GM19452 (cell line): ENCODE data around the gene DOK7.
A peak's percentile ranks its signal among the peaks of the same experiment; 100 is the strongest.

Experiments used
- ATAC-seq: cut with Tn5 transposase; IDR thresholded peaks from one replicate; pipeline ENCODE4 v1.9.1; 2021; ENCODE audit not compliant: unreplicated experiment

Gene DOK7

DNA sequence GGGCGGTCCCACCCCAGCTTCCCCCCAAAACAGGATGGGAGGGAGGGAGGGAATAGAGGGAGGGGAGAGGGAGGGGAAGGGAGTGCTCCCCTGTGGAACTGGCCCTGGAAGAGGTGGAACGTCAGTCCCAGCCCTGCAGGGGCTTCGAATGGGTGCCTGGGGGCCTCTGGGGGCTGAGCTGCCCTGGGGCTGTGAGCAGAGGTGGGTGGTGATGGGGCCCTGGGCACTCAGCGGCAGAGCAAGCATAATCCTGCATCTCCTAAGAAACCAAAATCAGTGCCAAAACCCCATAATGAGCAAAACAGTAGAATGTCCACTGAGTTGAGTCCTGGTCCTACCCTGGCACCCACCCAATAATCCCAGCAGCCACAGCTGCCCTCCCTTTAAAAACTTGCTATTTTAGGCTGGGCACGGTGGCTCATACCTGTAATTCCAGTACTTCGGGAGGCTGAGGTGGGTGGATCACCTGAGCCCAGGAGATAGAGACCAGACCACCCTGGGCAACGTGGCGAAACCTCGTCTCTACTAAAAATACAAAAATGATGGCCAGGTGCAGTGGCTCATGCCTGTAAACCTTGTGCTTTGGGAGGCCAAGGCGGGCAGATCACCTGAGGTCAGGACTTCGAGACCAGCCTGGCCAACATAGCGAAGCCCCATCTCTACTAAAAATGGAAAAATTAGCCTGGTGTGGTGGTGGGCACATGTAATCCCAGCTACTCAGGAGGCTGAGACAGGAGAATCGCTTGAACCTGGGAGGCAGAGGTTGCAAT is 11.1 kb downstream of the DOK7 start:
- no peak for ATAC-seq

DNA sequence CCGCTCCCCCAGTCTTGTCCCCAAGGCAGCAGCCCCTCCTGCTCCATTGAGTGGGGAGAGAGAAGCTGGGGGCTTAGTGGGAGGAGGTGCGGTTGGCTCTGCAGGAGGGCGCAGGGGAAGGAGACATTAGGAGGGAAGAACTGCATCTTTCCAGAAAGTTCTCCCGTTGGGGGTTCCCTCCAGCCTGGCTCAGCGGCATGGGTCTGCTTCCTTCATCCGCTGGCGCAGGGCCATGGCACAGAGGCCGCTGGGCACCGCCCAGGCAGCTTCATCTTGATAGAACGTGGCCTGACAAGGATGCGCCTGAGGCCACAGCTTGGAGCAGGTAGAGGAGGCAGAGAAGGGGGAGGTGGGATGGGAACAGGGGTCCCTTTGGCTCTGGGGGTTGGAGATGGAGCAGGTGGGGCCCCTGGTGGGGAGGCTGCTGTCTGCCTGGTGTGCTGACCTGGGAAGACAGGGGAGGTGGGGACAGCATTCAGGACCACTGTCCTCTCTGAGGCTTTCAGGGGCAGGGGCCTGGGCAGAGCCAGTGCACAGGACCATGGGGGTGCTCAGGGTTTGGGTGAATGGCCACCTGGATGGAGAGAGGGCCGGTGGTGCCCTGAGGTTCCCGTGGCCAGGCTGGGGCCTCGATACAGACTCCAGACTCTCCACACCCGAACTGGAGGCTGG is 12.1 kb downstream of the DOK7 start:
- no peak for ATAC-seq

DNA sequence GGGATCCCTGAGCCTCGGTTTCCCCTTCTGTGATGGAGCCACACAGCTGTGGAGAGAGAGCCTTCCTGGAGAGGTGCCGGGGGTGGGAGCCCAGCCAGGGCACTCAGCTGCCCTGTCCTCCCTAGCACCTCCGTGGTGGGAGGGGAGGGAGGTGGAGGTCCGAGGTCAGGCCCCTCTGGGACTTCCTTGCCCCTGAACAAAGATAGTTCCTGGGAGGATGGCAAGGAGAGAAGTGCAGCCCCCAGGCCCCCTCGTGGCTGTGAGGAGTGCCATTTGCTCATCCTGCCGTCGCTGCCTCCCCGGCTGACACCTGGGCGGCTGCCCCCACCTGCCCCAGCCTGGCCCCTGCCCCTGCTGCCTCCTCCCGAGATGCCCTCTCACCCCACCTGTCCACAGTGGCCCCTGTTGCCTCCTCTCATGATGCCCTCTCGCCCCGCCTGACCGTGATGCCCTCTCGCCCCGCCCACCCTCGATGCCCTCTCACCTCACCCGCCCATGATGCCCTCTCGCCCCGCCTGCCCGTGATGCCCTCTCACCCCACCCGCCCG is 12.7 kb downstream of the DOK7 start:
- ATAC-seq, result no peak

DNA sequence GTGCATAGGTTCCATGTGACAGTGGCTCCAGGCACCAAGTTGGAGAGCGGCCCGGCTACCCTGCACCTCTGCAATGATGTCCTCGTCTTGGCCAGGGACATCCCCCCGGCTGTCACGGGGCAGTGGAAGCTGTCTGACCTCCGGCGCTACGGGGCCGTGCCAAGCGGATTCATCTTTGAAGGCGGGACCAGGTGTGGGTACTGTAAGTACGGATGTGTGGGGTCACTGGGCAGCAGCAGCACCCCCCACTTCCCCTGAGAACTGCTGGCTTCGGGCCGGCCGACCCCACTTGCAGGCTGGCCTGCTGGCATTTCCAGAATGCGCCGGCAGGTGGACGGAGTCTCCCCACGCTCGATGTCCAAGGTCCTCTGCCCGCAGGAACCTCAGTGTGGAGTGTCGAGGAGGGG is 13.2 kb downstream of the DOK7 start:
- no peak for ATAC-seq

DNA sequence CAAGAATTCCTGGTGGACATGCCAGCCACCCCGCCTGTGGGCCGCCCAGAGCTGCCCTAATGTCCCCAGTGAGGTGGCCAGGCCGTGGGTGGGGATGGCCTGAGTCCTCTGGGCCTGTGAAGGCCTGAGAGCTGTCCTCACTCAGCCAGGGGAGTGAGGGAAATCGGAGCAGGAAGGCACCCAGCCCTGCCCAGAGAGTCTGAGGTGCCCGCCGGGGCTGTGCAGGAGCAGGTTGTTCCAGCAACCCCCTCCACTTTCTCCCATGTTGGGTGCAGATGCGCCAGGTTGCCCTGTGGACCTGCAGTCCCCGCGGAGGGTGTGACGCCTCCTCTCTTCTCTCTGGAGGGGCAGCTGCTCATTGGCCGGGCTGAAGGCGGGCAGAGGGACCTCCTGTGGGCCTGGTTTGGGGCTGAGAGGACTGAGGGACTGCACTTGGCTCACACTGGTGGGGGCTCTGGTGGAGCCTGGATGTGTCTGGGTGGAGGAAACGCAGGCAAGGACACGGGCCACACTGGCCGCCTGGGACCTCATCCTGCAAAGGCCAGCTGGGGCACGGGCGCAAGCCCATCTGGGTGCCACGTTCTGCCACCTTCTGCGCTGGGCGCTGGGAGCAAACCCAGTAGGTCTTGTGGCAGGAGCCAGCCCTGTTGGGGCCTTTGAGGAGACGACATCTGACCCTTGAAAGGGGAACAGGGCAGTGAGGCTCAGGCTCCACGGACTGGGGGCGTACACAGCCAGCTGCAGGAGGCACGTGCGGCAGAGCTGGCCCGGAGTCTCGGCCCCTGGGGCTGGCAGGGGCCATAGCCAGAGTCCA is 14.0 kb downstream of the DOK7 start:
- no peak for ATAC-seq

DNA sequence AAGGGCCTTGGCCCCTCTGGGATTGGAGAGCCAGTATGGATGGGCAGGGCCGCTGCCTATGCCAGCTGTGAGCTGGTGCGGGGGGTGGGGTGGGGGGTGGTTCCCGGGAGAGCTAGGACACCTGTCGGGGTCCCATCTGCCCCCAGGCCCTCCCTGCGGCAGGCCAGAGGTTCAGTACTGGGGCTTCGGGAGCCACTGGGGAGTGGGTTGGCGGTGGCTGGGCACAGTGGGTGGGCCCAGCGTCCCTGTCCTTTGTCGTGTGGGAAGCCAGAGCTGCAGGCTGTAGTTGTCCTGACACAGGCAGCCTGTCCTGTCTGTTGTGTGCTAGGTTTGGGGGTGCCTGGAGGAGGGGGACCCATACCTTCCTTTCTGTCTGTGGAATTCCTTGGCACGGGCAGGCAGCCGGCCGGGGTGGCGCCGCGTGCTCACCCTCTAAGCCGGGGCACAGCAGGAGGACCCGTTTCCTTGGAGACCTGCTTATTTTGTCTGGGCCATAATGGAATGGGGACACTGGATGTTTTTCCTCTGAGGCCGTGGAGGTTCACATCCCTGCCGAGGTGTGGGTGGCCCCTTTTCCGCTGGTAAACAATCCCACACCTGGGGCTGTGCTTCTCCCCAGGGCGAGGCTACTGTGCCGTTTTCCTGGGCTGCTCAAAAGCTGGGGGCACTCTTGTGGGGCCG is 14.8 kb downstream of the DOK7 start:
- ATAC-seq, result no peak

DNA sequence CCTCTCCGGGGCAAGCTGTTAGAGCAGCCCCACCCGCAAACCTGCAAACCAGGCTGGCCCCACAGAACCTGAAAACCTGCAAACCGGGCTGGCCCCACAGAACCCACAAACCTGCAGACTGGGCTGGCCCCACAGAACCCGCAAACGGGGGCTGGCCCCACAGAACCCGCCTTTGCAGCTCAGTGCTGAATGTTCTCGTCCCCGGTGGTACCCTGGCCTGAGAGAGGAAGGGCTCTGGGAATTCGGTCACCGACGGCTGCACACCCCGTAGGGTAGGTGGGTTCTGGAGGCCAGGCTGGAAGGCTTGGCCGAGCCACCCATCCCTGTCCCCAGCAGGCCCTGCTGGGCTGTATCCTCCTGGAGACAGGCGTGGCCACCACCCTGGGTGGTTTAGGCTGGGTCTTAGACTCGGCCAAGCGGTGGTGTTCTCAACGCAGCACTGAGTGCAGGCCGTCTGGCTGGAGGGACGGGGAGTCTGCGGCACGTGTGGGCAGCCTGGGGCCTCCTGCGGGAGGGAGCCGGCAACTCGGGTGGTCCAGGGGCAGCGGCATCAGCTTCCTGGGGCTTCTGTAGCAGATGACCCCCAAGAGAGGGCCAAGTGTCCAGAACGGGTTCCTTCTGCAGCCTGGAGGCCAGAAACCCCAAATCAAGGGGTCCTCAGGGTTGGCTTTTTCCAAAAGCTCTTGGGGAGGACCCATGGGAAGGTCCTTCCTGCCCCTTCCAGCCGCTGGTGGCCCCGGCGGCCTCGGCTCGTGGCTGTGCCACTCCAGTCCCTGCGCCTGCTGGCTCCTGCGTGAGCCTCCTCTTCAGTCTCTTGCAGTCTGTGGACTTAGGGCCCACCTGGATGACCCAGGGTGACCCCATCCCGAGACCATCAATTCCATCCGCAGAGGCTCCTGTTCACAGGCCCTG is 15.6 kb downstream of the DOK7 start:
- ATAC-seq, result no peak

DNA sequence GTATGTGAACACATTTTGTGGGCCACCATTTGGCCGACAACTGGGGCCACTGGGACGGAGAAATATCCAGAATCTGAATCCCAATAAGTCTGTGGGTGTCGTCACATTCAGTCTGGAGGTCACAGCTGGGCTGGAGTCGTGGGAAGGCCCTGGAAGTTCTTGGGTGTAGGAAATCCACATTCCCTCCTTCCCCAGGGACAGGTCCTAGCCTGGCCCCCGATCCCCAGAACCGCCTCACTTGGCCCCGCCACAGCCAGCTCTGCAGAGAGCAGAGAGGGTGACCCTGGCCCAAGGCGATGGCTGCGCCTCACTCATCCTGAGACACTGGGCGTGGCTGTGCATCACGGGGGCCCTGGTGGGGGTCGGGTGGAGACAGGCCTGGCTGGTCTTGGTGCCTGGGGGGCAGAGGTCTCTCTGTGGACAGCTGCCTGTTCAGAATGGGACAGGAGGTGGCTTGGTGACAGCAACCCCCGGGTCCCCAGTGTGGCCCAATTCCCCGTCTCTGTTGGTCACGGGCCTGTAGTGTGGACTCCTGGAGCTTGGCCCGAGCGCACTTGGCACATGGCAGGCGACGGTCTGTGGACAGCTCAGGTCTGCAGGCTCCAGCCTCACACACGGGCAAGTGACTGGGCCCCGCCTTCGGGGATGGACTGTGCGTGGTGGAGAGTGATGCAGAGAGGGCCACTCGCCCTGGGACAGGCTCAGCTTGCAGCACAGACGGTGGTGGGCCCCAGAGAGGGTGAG is 16.4 kb downstream of the DOK7 start:
- ATAC-seq, result no peak

DNA sequence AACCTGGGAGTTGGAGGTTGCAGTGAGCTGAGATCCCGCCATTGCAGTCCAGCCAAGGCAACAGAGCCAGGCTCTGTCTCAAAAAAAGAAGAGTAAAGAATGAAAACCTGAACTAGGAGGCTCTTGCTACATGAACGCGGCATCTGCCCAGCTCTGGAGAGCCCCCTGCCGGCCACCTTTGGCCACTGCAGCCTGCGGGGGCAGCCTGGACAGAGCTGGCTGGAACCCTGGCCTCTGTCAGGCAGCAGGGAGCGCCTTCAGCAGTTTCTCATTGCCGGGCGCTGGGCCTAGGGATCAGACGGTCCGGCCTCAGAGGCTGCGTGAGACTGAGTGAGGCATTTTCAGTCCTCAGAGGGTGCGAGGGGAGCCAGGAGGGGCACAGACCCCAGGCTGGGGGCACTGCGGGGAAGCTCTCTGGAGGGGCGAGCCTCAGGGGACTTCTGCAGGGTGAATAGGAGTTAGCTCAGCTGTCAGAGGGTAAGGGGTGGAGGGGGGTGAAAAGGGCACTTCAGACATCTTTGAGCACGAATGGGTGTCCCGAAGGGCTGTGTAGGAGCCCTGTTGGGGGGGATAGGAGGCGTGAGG is 17.5 kb downstream of the DOK7 start:
- peak; percentile 76 for ATAC-seq

DNA sequence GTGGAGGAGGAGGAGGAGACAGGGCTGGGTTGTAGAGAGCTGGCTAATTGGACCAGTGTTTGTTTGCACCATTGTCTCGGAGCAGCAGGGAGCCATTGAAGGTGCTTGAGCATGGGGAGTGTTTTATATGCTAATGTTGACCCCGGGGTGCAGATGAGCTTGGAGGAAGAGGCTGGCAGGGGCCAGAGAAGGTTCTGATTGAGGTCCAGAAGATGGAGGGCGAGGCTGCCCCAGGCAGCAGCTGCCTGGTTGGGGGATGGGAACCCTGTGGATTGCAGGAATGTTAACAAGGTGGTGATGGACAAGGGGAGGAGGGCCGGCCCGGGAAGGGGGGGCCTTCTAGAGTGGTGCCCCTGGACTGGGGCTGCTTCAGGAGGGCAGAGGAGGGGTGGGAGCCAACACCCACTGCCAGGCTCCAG is 18.0 kb downstream of the DOK7 start:
- ATAC-seq, result no peak

DNA sequence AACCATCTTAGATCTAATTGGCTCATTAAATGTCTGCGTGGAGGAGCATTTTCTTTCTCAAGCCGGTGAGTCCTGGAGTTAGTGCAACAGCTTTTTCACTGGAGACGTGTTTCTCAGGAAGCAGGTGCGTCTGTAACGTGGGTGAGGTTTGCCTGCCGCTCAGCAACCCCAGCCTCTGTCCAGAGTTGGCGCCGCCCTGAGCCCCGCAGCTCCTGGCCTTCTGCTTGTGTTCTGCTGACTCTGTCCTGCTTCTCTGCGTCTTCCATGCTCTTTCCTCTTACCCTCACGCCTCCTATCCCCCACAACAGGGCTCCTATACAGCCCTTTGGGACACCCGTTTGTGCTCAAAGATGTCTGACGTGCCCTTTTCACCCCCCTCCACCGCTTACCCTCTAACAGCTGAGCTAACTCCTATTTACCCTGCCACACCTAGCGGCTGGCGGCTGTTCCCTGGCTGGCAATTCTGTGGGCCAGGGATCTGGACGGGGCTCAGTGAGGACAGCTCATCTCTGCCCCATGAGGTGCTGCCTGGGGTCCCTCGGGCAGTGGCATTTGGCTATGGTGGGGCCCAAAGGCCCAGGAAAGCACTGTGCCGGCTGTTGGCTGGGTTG is 18.8 kb downstream of the DOK7 start:
- ATAC-seq, result no peak

DNA sequence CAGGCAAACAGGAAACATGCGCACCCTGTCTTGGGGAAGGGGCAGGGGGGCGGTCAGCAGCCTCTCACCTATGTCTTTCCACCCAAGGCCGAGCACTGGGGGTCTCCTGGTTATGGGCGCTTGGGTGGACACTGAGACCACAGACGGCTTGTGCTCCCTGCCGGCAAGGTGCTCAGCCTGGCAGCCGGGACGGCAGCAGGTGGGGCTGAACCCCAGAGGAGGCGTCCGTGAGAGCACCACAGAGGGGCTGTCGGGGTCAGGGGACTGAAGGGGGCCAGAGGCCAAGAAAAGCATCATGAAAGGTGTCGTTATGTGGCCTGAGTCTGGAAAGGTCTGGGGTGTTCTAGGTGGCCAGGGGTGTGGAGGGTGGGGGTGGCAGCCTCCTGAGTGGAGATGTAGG is 19.6 kb downstream of the DOK7 start:
- ATAC-seq, result no peak

DNA sequence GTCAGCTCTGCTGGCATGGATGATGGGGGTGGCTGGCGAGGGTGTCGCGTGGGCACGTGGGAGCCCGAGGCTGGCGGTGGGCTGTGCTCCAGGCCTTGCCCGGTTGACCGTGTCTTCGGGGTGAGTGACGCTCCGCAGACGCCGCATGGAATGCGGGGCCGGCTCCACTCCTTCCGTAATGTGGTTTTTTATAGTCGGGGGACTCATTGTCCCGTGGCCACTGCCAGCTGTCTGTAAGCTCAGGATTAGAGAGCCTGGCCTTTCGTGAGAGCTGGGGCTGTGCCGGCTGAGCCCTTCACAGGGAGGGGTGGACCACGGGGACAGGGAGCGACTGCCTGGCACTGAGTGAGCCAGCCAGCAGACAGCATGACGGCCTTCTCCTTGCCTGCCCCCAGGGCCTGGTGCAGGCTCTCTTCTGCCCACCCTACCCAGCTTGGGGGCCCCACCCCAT is 20.4 kb downstream of the DOK7 start:
- no peak for ATAC-seq

DNA sequence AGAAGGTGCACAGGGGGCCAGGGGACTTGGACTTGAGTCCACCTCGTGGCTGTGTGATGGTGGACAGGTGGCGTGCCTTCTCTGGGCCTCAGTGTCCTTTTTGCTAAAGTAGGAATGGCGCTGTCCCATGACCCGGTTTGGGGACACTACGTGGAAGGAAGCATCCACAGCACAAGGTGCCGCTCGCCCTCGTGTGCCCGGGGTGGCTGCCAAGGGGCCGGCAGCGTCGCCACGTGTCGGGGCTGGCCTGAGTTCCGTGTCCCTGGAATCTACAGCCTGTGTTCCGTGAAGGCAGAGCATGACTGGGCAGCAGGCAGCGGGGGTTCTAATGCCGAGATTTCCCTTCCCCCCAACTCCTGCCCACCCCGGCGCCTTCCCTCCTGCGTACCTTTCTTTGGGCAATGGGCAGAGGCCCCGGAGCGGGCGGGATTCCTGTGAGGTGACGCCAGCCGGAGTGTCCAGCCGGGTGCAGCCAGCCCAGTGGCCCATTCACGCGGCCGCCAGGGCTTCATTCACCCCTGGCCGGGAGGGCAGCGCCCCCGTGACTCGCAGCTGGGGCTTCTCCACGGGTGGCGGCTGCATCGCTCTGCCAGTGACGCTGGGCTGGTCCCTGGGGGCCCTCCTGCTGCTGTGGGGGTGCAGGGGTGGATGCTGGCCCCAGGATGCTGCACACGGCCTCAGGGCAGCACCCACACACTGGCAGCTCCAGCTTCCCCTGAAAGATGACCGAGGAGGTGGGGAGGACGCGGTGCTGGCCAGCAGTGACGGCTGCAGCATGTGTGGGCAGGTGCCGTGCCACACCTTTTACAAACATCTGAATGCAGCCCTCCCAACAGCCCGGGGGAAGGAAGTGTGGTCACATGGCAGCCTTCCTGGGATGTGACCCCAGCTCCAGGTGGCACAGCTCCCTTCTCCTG is 21.2 kb downstream of the DOK7 start:
- ATAC-seq, result no peak

DNA sequence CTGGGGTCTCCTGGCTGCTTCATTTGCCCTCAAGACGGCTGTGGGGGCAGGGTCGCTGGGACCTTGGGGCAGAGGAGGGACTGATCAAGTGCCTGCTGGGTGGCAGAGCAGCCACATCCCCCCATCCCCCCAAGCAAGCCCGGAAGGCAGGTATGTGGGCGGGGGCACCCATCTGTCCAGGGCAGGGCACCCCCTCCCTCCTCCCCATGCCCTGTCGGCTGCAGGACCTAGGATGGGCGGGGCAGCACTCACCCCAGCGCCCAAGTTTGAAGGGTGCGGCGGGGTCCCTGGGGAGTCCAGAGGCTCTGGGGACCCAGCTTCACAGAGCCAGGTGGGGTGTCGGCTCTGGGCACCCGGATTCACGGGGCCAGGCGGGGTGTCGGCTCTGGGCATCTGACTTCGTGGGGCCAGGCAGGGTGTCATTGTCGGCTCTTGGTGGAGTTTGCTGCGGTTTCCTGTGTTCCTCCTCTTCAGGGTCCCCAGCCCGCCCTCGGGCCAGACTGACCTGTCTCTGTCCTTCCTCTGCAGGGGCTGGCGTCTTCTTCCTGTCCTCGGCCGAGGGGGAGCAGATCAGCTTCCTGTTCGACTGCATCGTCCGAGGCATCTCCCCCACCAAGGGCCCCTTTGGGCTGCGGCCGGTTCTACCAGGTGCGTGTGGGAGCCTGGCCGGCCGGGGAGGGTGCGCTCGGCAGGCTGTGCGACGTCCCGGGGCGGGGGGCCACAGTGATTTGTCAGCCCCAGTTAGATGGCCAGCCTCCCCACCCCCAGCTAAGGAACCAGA is 22.1 kb downstream of the DOK7 start:
- no peak for ATAC-seq

DNA sequence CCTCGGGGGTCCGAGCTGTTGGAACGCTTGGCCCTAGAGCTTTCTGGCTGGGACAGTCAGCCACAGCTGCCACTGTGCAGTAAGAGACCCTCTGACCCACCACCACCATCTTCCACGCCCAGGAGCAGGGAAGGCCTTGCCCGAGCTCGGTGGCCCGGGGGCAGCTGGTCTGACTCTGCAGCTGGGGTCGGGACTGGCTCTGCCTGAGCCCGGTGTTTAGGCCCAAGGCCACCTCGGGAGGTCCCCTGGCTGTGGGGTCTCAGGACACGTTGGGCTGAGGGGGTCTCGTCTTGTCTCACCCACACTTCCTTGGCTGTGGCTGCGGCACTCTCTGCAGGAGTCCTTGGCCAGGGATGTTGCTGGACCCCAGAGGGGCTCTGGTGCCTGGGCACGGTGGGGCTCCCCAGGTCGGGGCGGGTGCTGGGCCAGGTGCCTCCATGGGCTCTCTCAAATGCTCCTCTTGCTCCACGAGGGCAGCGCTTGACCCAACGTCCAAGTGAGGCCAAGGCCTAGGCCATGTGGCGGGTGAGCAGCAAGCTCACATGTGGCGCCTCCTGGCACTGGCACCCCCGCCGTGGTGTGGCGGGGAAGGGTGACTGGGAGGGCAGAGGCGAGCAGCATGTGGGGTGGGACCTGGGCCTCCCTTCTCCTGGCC is 22.9 kb downstream of the DOK7 start:
- no peak for ATAC-seq
